ENCODE data around the gene DAB1. TPM values are rescaled to one million over a fixed set of nuclear protein-coding genes. Genes with fewer than 3 reads are reported as not detected.

Gene DAB1
- total RNA-seq, 1 donor from 2014 or later: 14.6 TPM

DNA sequence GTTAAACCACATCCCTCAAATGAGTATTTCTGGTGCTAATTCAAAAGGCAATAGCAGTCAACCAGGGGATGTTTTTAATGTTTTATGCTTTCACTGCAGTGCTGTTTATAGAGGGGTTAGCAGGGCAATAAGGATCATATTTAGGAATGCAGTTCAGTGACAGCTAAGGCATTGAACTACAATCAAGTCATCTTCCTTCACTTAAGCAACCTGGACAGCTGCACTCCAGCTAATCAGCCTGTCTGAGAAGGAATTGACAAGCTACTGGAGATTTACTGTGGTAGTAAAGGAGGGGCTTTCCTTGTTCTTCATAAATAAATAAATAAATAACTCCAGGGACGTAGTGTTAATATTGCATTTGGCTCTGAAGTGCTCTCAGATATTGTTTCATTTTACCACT is 93.9 kb downstream of the DAB1 start:
- Histone ChIP-seq H3K27ac (no peak overlapping the region), H3K4me3 (no peak overlapping the region), H3K9ac (no peak overlapping the region), H2AFZ (replicated peaks) (no peak overlapping the region), H3K27me3 (no peaks in the 10 kb centered on the region), H3K4me2 (no peak overlapping the region), H3K79me2 (ENCODE audit: low read depth) (no peaks in the 10 kb centered on the region), H3K9me3 (ENCODE audit: low read depth) (no peaks in the 10 kb centered on the region), H3K4me1 (peaks cover 16% of the 10 kb centered on the region), H4K20me1 (ENCODE audit: low read depth) (no peaks in the 10 kb centered on the region), H3F3A (ENCODE audit: low read depth) (no peaks in the 10 kb centered on the region), H3K36me3 (no peaks in the 10 kb centered on the region)
- no peak overlapping the region for H3K27ac Mint-ChIP-seq
- H3K4me3 Mint-ChIP-seq: no peak overlapping the region
- peaks cover 6% of the 10 kb centered on the region for H3K27me3 Mint-ChIP-seq (ENCODE audit: insufficient read depth, low read depth)
- peaks cover 24% of the 10 kb centered on the region for H3K4me1 Mint-ChIP-seq
- DNase-seq (ENCODE audit: low spot score): no peak
- H3K9me3 Mint-ChIP-seq: no peaks in the 10 kb centered on the region
- H3K36me3 Mint-ChIP-seq: no peaks in the 10 kb centered on the region
- TF ChIP-seq EZH2 (IDR thresholded peaks at IDR 0.05) (no peak), EZH2phosphoT487 (IDR thresholded peaks at IDR 0.05) (no peak)
- TF ChIP-seq, protein P1, sequence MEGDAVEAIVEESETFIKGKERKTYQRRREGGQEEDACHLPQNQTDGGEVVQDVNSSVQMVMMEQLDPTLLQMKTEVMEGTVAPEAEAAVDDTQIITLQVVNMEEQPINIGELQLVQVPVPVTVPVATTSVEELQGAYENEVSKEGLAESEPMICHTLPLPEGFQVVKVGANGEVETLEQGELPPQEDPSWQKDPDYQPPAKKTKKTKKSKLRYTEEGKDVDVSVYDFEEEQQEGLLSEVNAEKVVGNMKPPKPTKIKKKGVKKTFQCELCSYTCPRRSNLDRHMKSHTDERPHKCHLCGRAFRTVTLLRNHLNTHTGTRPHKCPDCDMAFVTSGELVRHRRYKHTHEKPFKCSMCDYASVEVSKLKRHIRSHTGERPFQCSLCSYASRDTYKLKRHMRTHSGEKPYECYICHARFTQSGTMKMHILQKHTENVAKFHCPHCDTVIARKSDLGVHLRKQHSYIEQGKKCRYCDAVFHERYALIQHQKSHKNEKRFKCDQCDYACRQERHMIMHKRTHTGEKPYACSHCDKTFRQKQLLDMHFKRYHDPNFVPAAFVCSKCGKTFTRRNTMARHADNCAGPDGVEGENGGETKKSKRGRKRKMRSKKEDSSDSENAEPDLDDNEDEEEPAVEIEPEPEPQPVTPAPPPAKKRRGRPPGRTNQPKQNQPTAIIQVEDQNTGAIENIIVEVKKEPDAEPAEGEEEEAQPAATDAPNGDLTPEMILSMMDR (IDR thresholded peaks at IDR 0.05): no peak

DNA sequence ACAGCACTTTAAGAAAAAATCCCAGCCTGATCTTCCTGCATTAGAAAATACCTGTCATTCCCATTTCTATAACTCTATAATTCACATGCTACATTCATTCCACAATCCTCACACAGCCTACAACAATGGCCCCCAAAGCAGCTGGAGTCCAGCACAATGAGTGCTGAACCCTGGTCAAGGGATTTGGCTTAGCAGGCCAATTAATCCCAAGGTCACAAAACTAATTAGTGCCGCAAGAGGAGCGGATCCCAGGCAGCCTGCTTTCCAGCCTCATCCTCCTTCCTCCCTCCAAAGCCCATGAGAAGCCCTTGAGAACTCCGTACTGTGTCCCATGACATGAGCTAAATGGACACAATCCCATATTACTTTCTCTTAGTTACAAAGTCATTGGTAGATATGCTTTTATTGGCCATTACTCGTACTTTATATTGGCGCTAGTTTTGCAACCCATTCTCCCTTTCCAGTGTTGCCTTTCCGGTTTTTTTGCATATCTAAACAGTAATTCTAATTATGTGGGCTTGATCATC is 94.8 kb downstream of the DAB1 start:
- Histone ChIP-seq H3K4me3 (no peak overlapping the region), H3F3A (ENCODE audit: low read depth) (no peaks in the 10 kb centered on the region), H3K4me2 (no peak overlapping the region), H3K79me2 (ENCODE audit: low read depth) (no peaks in the 10 kb centered on the region), H3K27ac (no peak overlapping the region), H3K4me1 (peaks cover 16% of the 10 kb centered on the region), H2AFZ (replicated peaks) (no peak overlapping the region), H3K9me3 (ENCODE audit: low read depth) (no peaks in the 10 kb centered on the region), H4K20me1 (ENCODE audit: low read depth) (no peaks in the 10 kb centered on the region), H3K36me3 (no peaks in the 10 kb centered on the region), H3K27me3 (no peaks in the 10 kb centered on the region), H3K9ac (no peak overlapping the region)
- Mint-ChIP-seq H3K4me1 (peaks cover 24% of the 10 kb centered on the region), H3K9me3 (no peaks in the 10 kb centered on the region), H3K36me3 (no peaks in the 10 kb centered on the region), H3K27me3 (ENCODE audit: insufficient read depth, low read depth) (peaks cover 4% of the 10 kb centered on the region), H3K27ac (no peak overlapping the region), H3K4me3 (no peak overlapping the region)
- TF ChIP-seq, protein P1 (IDR thresholded peaks at IDR 0.05): no peak
- TF ChIP-seq EZH2 (IDR thresholded peaks at IDR 0.05) (no peak), EZH2phosphoT487 (IDR thresholded peaks at IDR 0.05) (no peak)
- peak; percentile 75 for DNase-seq (ENCODE audit: low spot score)

- H3K36me3 Mint-ChIP-seq: no peaks in the 10 kb centered on the region
- no peaks in the 10 kb centered on the region for H3K79me2 ChIP-seq (ENCODE audit: low read depth)
- no peaks in the 10 kb centered on the region for H3K36me3 ChIP-seq
- no peak overlapping the region for H3K4me3 Mint-ChIP-seq
- no peak overlapping the region for H2AFZ ChIP-seq (replicated peaks)
- TF ChIP-seq EZH2phosphoT487 (IDR thresholded peaks at IDR 0.05) (no peak), EZH2 (IDR thresholded peaks at IDR 0.05) (no peak)
- TF ChIP-seq, protein P1 (IDR thresholded peaks at IDR 0.05): no peak
- H3K4me1 Mint-ChIP-seq: peaks cover 27% of the 10 kb centered on the region
- H3K27ac ChIP-seq: no peak overlapping the region
- no peak overlapping the region for H3K4me3 ChIP-seq
- H3K27ac Mint-ChIP-seq: no peak overlapping the region
- H3F3A ChIP-seq (ENCODE audit: low read depth): no peaks in the 10 kb centered on the region
- H3K9ac ChIP-seq: no peak overlapping the region
- H3K9me3 Mint-ChIP-seq: no peaks in the 10 kb centered on the region
- H4K20me1 ChIP-seq (ENCODE audit: low read depth): no peaks in the 10 kb centered on the region
- H3K4me2 ChIP-seq: no peak overlapping the region
- no peaks in the 10 kb centered on the region for H3K27me3 Mint-ChIP-seq (ENCODE audit: insufficient read depth, low read depth)
- no peaks in the 10 kb centered on the region for H3K9me3 ChIP-seq (ENCODE audit: low read depth)
- H3K27me3 ChIP-seq: no peaks in the 10 kb centered on the region
- no peak for DNase-seq (ENCODE audit: low spot score)
- H3K4me1 ChIP-seq: peaks cover 18% of the 10 kb centered on the region
Measured at GRCh38 chr1:57327946-57328345, 95.9 kb downstream of the DAB1 start.

All from neural progenitor cell (in vitro differentiated cells).